ENCODE measurements around the gene CYB5B. TPM values are rescaled to one million over a fixed set of nuclear protein-coding genes. Genes with fewer than 3 reads are reported as not detected.

Gene CYB5B
- total RNA-seq, 1 donor from 2014 or later: 120 TPM

- no peaks in the 10 kb centered on the region for H3K9me3 Mint-ChIP-seq (ENCODE audit: unreplicated experiment)
- H3K27ac Mint-ChIP-seq (ENCODE audit: unreplicated experiment): no peak overlapping the region
These were observed 42.7 kb downstream of the CYB5B start for GRCh38 chr16:69467080-69467479.

GRCh38 chr16:69467531-69468204 is 43.2 kb downstream of the CYB5B start:
- no peak for DNase-seq (ENCODE audit: low spot score)
- peaks cover 3% of the 10 kb centered on the region for H3K36me3 Mint-ChIP-seq (ENCODE audit: low read depth, unreplicated experiment)
- H3K27ac Mint-ChIP-seq (ENCODE audit: unreplicated experiment): no peak overlapping the region
- peaks cover 1% of the 10 kb centered on the region for H3K27me3 Mint-ChIP-seq (ENCODE audit: unreplicated experiment)
- no peak overlapping the region for H3K4me3 Mint-ChIP-seq (ENCODE audit: unreplicated experiment)
- TF ChIP-seq CTCF (IDR thresholded peaks at IDR 0.05; ENCODE audit: unreplicated experiment): no peak
- H3K9me3 Mint-ChIP-seq (ENCODE audit: unreplicated experiment): no peaks in the 10 kb centered on the region
- peaks cover 37% of the 10 kb centered on the region for H3K4me1 Mint-ChIP-seq (ENCODE audit: unreplicated experiment)

More at GRCh38 chr16:69467080-69467479, 42.7 kb downstream of the CYB5B start:
- no peak for DNase-seq (ENCODE audit: low spot score)
- Mint-ChIP-seq H3K27me3 (ENCODE audit: unreplicated experiment) (peaks cover 1% of the 10 kb centered on the region), H3K36me3 (ENCODE audit: low read depth, unreplicated experiment) (peaks cover 3% of the 10 kb centered on the region), H3K4me1 (ENCODE audit: unreplicated experiment) (peaks cover 37% of the 10 kb centered on the region), H3K4me3 (ENCODE audit: unreplicated experiment) (no peak overlapping the region)
- TF ChIP-seq CTCF (IDR thresholded peaks at IDR 0.05; ENCODE audit: unreplicated experiment): no peak

DNA sequence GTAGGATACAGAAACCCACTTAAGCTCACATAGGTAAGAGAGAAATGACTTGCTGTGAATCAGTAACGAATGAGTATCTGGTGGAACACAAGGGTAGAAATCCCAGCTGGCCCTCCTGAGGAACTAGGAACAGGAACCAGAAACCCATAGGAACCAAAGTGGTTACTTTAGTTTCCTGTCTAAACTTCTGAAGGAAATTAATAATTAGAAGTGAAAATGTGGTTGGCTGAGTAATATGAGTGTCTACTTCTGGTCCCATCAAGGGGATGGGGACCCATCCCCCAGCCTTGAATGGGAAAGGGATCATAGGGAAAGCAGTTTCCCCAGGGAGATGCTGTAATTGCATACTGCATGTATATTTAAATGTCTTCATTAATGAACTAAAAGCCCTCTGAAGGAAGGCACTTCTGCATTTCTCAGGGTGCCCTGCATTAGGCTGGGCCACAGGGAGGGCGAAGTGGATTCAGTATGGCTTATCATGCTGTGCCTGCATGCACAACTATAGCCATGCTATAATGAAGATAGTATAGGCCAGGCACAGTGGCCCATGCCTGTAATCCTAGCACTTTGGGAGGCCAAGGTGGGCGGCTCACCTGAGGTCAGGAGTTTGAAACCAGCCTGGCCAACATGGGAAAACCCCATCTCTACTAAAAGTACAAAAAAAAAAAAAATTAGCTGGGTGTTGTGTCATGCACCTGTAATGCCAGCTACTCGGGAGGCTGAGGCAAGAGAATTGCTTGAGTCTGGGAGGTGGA is 45.6 kb downstream of the CYB5B start:
- no peak for TF ChIP-seq CTCF (IDR thresholded peaks at IDR 0.05; ENCODE audit: unreplicated experiment)
- DNase-seq (ENCODE audit: low spot score): no peak
- Mint-ChIP-seq H3K36me3 (ENCODE audit: low read depth, unreplicated experiment) (peaks cover 3% of the 10 kb centered on the region), H3K4me1 (ENCODE audit: unreplicated experiment) (peaks cover 21% of the 10 kb centered on the region), H3K27me3 (ENCODE audit: unreplicated experiment) (peaks cover 1% of the 10 kb centered on the region), H3K9me3 (ENCODE audit: unreplicated experiment) (no peaks in the 10 kb centered on the region), H3K4me3 (ENCODE audit: unreplicated experiment) (no peak overlapping the region), H3K27ac (ENCODE audit: unreplicated experiment) (no peak overlapping the region)

- Mint-ChIP-seq H3K4me3 (ENCODE audit: unreplicated experiment) (no peak overlapping the region), H3K4me1 (ENCODE audit: unreplicated experiment) (peaks cover 19% of the 10 kb centered on the region), H3K36me3 (ENCODE audit: low read depth, unreplicated experiment) (peaks cover 3% of the 10 kb centered on the region), H3K9me3 (ENCODE audit: unreplicated experiment) (no peaks in the 10 kb centered on the region), H3K27me3 (ENCODE audit: unreplicated experiment) (peaks cover 1% of the 10 kb centered on the region), H3K27ac (ENCODE audit: unreplicated experiment) (no peak overlapping the region)
- no peak for DNase-seq (ENCODE audit: low spot score)
- TF ChIP-seq CTCF (IDR thresholded peaks at IDR 0.05; ENCODE audit: unreplicated experiment): no peak
These were observed 46.7 kb downstream of the CYB5B start for GRCh38 chr16:69471121-69471520.

- no peaks in the 10 kb centered on the region for H3K9me3 Mint-ChIP-seq (ENCODE audit: unreplicated experiment)
- no peak overlapping the region for H3K4me3 Mint-ChIP-seq (ENCODE audit: unreplicated experiment)
- no peak for TF ChIP-seq CTCF (IDR thresholded peaks at IDR 0.05; ENCODE audit: unreplicated experiment)
- no peaks in the 10 kb centered on the region for H3K36me3 Mint-ChIP-seq (ENCODE audit: low read depth, unreplicated experiment)
- peaks cover 1% of the 10 kb centered on the region for H3K27me3 Mint-ChIP-seq (ENCODE audit: unreplicated experiment)
- H3K4me1 Mint-ChIP-seq (ENCODE audit: unreplicated experiment): peaks cover 21% of the 10 kb centered on the region
- H3K27ac Mint-ChIP-seq (ENCODE audit: unreplicated experiment): no peak overlapping the region
- DNase-seq (ENCODE audit: low spot score): no peak
These were observed 50.0 kb downstream of the CYB5B start for GRCh38 chr16:69474408-69474807.

Data from endothelial cell (in vitro differentiated cells).